HL-60 (cell line): ENCODE data around the gene CDC5L.

Experiments used
- DNase-seq, 2 experiments: peaks; one replicate each; pipeline ENCODE4 v3.0.0-alpha.2; 2010 to 2020; ENCODE audit warnings: low read depth in 1 of 2, low spot score in 1 of 2
- H3K27ac ChIP-seq: fragments of 250-450 bp; sonication (Bioruptor Pico); replicated peaks from 2 replicates; pipeline ENCODE4 v1.5.1; 2020; ENCODE audit warnings: mild to moderate bottlenecking, moderate library complexity
- H3K27me3 ChIP-seq: fragments of 250-450 bp; sonication (Bioruptor Pico); 2 replicates; pipeline ENCODE4 v1.5.1; 2021; ENCODE audit warnings: mild to moderate bottlenecking, moderate library complexity; ENCODE audit not compliant: insufficient read depth, poor library complexity, severe bottlenecking
- H3K4me3 ChIP-seq: replicated peaks from 2 replicates; pipeline ENCODE4 v1.5.1; 2011; ENCODE audit warnings: mild to moderate bottlenecking, control low read depth, low read length; ENCODE audit not compliant: insufficient read depth
- CTCF ChIP-seq: IDR thresholded peaks from one replicate; pipeline ENCODE4 v1.5.1; 2011; ENCODE audit warnings: low read length, control low read depth, inconsistent platforms; ENCODE audit not compliant: insufficient read depth
- GABPA ChIP-seq: IDR thresholded peaks from 2 replicates; pipeline ENCODE4 v1.6.1; 2012; ENCODE audit warnings: low read depth
- POLR2AphosphoS5 ChIP-seq: IDR thresholded peaks from 2 replicates; pipeline ENCODE4 v1.6.1; 2012; ENCODE audit warnings: low read depth
- REST ChIP-seq: IDR thresholded peaks from 2 replicates; pipeline ENCODE4 v1.6.1; 2012; ENCODE audit warnings: low read depth; ENCODE audit not compliant: insufficient replicate concordance
- SPI1 ChIP-seq: IDR thresholded peaks from 2 replicates; pipeline ENCODE4 v1.6.1; 2012; ENCODE audit warnings: low read depth, mild to moderate bottlenecking, borderline replicate concordance

The CDC5L gene

GRCh38 chr6:44481056-44481455 is 93.5 kb downstream of the CDC5L start:
- no peak for TF ChIP-seq POLR2AphosphoS5
- TF ChIP-seq REST, result no peak
- no peak for TF ChIP-seq SPI1
- no peak for TF ChIP-seq CTCF
- no peak for TF ChIP-seq GABPA
- DNase-seq, result no peak
- no peak overlapping the region for H3K4me3 ChIP-seq
- H3K27ac ChIP-seq, result no peak overlapping the region
- H3K27me3 ChIP-seq, result peaks cover 9% of the 10 kb centered on the region

GRCh38 chr6:44481760-44482159 is 94.3 kb downstream of the CDC5L start:
- no peak for TF ChIP-seq POLR2AphosphoS5
- no peak for TF ChIP-seq GABPA
- TF ChIP-seq REST, result no peak
- TF ChIP-seq SPI1, result no peak
- no peak for TF ChIP-seq CTCF
- Histone ChIP-seq H3K4me3 (no peak overlapping the region), H3K27ac (no peak overlapping the region), H3K27me3 (peaks cover 9% of the 10 kb centered on the region)
- no peak for DNase-seq

- no peak for TF ChIP-seq SPI1
- TF ChIP-seq GABPA, result no peak
- TF ChIP-seq POLR2AphosphoS5, result no peak
- no peak for TF ChIP-seq CTCF
- TF ChIP-seq REST, result no peak
- peaks cover 11% of the 10 kb centered on the region for H3K27me3 ChIP-seq
- no peak overlapping the region for H3K27ac ChIP-seq
- H3K4me3 ChIP-seq, result no peak overlapping the region
- no peak for DNase-seq
Observed at GRCh38 chr6:44485601-44486401, 98.3 kb downstream of the CDC5L start.
